SKM-1 treated with dmso at 0.1 percent for 144 hours (cell line): ENCODE results near the gene TRAPPC3.

ENCODE experiments used
- DNase-seq: peaks from one replicate; lab custom pipeline; 2025; ENCODE audit not compliant: unreplicated experiment; lab: John Stamatoyannopoulos, UW

TRAPPC3 gene

GRCh38 chr1:36126797-36127500 lies 22.3 kb downstream of the TRAPPC3 start:
- no peak for DNase-seq

GRCh38 chr1:36126005-36126716 lies 23.1 kb downstream of the TRAPPC3 start:
- no peak for DNase-seq

GRCh38 chr1:36125129-36125991 lies 23.9 kb downstream of the TRAPPC3 start, which contains the start of gene COL8A2:
Gene COL8A2 (minus strand): TSS chr1:36125222. CDS start chr1:36100242, 24,980 bp downstream.
- no peak for DNase-seq

GRCh38 chr1:36124404-36125128 lies 24.7 kb downstream of the TRAPPC3 start:
- no peak for DNase-seq

- peak; percentile 50 for DNase-seq
These were observed 25.9 kb downstream of the TRAPPC3 start for GRCh38 chr1:36123356-36123755.

GRCh38 chr1:36122062-36123030 lies 26.9 kb downstream of the TRAPPC3 start:
- no peak for DNase-seq

GRCh38 chr1:36119456-36119855 lies 29.8 kb downstream of the TRAPPC3 start:
- DNase-seq = no peak

GRCh38 chr1:36118447-36119204 lies 30.7 kb downstream of the TRAPPC3 start:
- no peak for DNase-seq

- no peak for DNase-seq
These were observed 32.4 kb downstream of the TRAPPC3 start for GRCh38 chr1:36116901-36117300.

- DNase-seq = peak; percentile 66
These were observed 33.4 kb downstream of the TRAPPC3 start for GRCh38 chr1:36115931-36116330.

- no peak for DNase-seq
These were observed 34.1 kb downstream of the TRAPPC3 start for GRCh38 chr1:36115200-36115669.

GRCh38 chr1:36114371-36114770 lies 34.9 kb downstream of the TRAPPC3 start:
- no peak for DNase-seq

- DNase-seq = no peak
These were observed 36.5 kb downstream of the TRAPPC3 start for GRCh38 chr1:36112823-36113222.

- DNase-seq = no peak
These were observed 38.1 kb downstream of the TRAPPC3 start for GRCh38 chr1:36111151-36111550.

GRCh38 chr1:36109041-36109679 lies 40.1 kb downstream of the TRAPPC3 start:
- DNase-seq = peak; percentile 46

- DNase-seq = no peak
These were observed 41.0 kb downstream of the TRAPPC3 start for GRCh38 chr1:36108314-36108713.

GRCh38 chr1:36107394-36107793 lies 41.9 kb downstream of the TRAPPC3 start:
- no peak for DNase-seq

- DNase-seq = no peak
These were observed 43.0 kb downstream of the TRAPPC3 start for GRCh38 chr1:36106269-36106668.
